GM10266 (cell line): ENCODE results near the gene ENDOU.

Source experiments
- DNase-seq: peaks from one replicate; pipeline ENCODE4 v3.0.0; 2012; ENCODE audit errors: extremely low spot score
- TF ChIP-seq, protein P1 (sequence below): IDR thresholded peaks from 2 replicates; pipeline ENCODE4 v1.5.1; 2012; ENCODE audit warnings: mild to moderate bottlenecking, low read depth; ENCODE audit not compliant: control insufficient read depth, insufficient read depth; ENCODE audit errors: missing control alignments

The ENDOU gene

DNA sequence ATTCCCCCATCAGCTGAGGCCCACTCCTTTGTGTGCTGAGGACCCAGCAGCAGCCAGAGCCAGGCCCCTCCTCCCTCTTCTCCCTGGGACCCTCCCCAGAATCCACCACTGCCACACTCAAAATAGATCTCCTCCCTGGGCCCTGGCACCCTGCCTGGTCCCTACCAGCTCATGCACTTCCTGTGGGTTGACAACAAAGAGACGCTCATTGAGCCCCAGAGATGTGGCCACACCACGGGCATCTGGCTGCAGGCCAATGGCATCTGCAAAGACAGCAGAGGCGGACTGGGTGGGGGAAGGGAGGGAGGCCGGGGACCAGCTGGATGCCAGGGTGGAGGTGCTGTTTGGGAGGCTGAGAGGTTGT lies 16.0 kb upstream of the ENDOU start:
- TF ChIP-seq, protein P1, sequence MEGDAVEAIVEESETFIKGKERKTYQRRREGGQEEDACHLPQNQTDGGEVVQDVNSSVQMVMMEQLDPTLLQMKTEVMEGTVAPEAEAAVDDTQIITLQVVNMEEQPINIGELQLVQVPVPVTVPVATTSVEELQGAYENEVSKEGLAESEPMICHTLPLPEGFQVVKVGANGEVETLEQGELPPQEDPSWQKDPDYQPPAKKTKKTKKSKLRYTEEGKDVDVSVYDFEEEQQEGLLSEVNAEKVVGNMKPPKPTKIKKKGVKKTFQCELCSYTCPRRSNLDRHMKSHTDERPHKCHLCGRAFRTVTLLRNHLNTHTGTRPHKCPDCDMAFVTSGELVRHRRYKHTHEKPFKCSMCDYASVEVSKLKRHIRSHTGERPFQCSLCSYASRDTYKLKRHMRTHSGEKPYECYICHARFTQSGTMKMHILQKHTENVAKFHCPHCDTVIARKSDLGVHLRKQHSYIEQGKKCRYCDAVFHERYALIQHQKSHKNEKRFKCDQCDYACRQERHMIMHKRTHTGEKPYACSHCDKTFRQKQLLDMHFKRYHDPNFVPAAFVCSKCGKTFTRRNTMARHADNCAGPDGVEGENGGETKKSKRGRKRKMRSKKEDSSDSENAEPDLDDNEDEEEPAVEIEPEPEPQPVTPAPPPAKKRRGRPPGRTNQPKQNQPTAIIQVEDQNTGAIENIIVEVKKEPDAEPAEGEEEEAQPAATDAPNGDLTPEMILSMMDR, result no peak
- no peak for DNase-seq

DNA sequence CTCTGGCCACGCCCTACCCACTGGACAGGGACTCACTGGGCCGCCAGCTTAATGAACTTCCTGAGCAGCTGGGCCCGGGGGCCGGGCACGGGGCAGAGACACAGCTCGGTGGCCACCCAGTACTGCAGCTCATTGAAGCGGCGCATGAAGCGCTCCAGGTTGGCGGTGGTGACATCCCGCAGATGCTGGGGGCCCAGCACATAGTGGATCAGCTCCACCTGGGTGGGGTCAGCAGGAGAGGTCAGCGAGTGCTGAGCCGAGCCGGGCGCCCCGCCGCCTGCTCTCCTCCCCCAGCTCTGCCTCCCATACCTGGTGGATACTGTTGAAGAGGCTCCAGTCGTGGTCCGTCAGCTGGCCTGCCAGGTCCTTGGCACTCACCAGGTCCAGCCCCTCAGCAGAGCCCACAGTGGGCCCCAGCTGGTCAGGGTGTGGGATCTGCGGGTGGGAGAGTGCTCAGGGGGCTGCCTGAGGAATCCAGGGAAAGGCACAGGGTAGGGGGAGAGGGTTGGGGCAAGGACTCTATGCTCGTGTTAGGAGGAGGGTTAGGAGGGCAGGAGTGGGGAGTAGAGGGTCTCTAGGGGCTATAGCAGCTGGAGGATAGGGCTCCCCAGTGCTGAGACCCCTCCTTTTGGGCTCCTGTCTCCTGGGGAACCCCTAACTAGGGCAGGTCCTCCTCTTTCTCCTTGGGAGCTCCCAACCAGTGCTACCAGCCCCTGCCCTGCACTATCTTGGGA lies 15.5 kb upstream of the ENDOU start:
- TF ChIP-seq, protein P1, result peak; percentile 6
- no peak for DNase-seq

DNA sequence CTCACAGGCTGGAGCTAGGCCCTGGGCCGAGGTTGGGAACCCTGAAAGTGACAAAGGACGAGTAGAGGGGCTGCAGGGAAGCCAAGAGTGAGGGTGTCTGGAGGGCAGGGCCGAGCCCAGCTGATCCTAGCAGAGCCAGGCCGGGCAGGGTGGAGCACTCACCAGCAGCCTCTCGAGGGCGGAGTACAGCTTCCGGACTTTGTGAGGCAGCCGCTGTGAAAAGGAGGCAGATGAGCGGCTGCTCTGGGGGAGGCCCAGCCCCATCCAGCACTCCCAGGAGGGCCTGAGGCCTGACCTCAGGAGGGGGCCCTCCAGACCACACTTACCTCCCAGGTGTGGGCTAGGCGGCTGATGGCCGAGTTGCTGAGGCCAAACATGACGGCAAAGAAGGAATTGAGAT lies 14.7 kb upstream of the ENDOU start:
- TF ChIP-seq, protein P1, result no peak
- DNase-seq, result peak; percentile 60

DNA sequence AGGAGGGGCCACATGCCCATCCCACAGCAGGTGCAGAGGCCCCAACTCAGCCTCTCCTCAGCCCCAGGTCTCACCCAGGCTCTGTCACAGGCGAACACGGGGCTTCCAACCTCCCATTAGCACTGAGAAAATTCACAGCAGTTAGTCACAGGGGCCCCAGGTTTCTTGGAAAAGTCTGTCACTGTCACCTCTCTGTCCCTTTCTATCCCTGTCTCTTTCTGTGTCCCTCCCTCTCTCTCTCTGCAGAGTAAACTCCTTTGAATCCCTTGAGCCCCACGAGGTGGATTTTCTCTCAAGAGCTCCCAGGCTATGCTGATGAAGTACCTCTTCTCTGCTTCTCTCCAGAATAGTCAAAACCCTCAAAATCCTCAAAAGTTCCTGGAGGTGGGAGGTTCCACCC lies 14.0 kb upstream of the ENDOU start:
- no peak for DNase-seq
- TF ChIP-seq, protein P1, result no peak

DNA sequence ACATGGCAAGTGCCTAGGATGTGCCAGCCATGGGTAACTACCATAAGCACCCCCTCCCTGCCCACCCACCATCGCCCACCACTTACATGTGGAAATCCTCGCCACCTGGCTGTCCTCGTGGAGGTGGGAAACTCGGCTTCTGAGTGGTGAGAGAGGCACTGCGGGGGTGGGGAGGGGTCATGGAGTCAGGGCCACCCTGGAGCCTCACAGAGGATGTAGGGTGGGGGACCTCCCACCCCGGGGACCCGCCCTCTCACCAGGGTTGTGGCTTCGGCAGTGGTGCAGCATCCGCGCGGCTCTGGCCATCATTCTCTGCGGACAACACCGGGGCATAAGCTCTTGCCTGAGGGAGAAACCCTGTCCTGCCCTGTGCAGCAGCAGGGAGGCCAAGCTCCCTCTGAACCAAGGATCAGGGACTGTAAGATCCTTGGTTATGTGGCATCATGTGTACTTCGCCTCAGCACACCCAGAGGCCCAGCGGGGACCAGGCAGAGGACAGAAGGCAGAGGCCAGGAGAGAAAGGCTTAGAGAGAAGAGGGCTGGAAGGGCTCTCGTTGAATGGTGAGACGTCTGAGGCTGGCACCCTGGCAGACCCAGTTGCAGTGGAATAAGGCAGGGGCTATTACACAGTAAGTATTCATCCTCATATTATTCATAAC lies 12.8 kb upstream of the ENDOU start:
- TF ChIP-seq, protein P1, result no peak
- no peak for DNase-seq

DNA sequence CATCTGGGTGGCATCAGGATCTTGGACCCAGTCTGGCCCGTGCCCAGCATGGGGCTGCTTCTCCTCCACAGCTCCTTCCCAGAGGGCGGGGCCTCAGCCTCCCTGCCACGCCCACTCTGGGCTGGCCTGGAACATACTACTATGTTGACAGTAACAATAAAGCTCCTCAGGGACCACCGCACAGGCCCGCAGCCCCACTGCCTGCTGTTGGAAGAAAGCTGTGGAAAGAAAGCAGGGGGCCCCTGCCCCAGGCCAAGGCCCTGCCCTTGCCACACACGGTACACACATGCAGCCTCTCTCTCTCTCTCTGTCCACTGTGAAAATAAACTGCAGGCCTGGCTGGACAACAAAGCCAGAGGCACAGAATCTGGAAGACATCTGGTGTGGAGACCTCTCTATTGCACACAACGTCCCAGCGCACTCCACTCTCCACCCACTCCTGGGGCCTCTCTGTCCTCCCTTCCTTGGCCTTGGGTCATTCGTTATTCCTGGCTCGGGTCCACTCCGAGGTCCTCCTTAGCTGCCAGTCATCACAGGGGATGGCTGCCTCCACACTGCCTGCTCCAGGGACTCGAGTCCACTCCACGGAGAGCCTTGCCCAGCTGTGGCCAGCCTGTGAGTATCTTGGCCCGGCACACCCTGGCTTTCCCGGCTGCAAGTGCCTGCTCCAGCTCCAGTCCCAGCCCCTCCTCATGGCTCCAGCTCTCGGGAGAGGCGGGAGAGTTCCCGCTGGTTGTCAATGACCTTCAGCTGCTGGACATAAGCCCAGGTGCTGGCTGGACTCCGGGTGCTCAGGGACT lies 11.8 kb upstream of the ENDOU start:
- DNase-seq, result no peak
- TF ChIP-seq, protein P1, result no peak

DNA sequence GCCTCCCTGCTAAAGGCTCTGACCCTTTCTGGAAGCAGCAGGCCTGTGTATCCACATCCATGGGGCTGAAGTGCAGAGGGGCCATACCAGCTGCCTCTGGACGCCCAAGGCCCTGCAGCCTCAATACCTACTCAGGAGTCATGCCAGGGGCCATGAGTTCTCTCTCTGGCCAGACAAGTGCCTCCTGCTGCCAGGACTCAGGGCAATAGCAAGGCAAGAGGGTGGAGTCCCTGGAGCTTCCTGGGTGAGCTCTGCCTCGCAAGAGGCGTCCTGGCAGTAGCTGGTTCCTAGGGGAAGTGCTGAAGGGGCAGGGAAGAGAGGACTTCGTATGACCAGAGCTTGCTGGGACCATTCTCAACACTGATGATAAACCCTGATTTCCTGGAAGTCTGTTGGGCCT lies 10.9 kb upstream of the ENDOU start:
- no peak for DNase-seq
- TF ChIP-seq, protein P1, result no peak
